NCI-H1417 (cell line): Measurements from ENCODE around the gene RAD51B.
"Not testable (repeated sequence)": the region's sequence is repeated elsewhere in the genome, so short reads cannot be mapped to it uniquely, and the experiment has no call there.

ENCODE experiments used
- DNase-seq, 3 experiments: peaks; one replicate each; lab custom pipeline; 2025; lab: John Stamatoyannopoulos, UW

Gene RAD51B

GRCh38 chr14:67819563-67820421, at the start of gene RAD51B:
Gene RAD51B (plus strand): TSS chr14:67819779.
- peak; percentile 87 to 93 (median 93) for DNase-seq

GRCh38 chr14:67773844-67774377, 45.7 kb upstream of the RAD51B start:
- DNase-seq, result no peak

GRCh38 chr14:67776653-67777322, 42.8 kb upstream of the RAD51B start:
- no peak for DNase-seq

- no peak for DNase-seq
These were observed 40.8 kb upstream of the RAD51B start for GRCh38 chr14:67778792-67779191.

DNA sequence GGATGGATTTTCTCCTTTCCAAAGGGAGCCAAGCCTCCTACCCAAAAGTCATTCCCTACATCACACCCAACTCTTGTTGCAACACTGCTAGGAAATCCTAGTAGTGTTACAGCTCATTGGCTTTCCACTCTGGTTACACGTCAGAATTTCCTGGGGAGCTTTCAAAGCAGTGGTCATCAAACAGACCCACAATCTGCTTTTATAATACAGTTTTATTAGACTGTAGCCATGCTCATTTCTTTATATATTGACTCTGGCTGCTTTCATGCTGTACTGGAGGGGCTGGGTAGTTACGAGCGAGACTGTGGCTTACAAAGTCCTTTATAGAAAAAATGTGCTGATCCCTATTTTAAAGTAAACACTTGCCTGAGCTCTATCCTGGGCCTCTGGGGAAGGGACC, 37.5 kb upstream of the RAD51B start:
- no peak for DNase-seq

DNA sequence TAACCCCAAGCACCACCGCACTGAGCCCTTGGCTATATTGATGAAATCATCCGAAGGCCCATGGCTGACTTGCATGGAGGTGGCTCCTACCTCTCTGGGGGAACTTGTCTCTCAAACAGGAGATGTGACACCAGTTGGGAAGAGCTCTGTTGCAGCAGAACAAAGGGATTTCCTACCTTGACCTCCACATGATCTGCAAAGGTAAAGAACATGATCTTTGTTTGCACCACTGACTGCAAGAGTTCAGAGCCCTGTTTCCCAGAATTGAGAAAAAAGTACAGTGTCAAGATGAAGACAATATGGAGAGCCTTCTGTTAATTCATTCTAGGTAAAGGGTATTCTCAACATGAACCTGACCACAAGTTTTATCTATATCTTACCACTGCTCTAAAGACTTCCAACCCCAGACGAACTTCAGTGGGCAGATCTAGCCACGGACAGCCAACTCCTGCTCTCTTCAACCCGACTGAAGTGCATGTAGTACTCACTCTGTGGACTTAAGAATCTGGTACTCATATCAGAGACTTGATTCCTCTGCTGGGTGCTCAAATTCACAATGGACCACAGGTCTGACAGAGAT, 35.2 kb upstream of the RAD51B start:
- no peak for DNase-seq

DNA sequence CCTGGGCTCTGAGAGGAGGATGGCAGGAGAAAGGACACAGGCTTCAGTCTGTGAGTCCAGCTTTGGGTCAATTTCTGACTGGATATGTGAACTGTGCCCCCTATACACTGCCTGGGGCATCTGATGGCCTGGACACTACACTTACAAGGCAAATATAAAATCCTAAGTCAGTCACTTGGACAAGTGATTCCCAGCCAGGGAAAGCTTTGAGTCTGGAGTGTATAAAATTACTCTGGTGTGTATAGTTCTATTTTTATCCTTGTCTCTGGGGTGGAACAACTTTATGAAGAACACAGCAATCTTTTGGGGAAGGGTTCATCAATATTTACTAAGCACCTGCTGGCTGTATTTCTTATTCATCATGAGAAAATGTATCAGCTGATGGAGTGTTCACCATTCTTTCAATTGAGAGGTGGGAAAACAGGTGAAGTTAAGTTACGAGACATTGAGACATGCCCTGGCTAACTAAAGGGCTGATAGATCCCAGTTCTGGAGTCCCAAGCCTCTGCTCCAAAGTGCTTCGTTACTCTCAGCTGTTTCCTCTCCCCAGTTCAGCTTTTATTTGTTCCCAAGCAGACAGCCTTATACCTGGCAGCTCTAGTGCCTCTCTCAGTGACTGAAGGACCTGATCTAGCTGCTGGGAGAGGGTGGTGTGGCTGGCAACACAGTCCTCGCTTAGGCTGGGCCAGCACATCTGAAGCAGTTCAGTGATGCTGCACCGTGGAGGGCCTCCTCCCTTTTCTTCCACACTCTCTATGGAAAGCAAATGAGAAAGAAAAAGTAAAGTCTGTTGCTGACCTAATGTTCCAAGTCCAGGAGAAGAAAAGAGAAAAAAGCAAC, 34.1 kb upstream of the RAD51B start:
- no peak for DNase-seq

DNA sequence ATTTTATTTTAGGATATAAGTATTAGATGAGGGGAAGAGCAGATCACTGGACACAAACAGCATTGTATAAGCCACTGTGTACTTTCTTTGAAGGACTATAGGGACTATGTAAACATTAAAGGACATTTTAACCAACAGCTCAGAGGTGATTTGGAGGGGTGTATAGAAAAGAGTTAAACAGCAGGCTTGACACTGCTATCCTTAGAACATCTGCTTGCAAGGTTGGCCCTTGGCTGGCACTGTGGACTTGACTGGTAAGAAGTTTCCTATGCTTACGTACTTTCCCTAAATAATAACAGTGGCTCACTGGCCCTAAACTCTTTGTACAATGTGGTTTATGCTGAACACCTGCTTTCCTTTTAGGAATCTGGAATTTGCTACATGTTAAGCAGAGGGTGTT, 31.9 kb upstream of the RAD51B start:
- no peak for DNase-seq

DNA sequence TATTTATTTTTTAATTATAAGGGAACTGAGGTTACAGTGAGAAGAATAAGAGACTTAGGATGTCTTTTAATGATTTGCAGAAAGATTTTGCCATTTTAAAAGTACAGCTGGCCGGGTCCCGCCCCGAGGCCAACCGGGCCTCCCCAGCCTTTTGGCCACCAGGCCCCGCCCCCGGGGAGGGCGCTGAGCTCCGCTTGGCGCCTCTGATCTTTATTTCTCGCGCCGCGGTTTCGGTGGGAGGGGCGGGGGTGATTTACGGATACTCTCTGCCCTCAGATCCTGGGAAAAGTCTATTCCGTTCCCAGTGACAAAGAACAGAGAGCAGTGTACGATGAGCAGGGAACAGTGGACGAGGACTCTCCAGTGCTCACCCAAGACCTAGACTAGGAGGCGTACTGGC, 20.8 kb upstream of the RAD51B start:
- DNase-seq, result no peak

GRCh38 chr14:67800743-67801142, 18.8 kb upstream of the RAD51B start:
- no peak for DNase-seq

DNA sequence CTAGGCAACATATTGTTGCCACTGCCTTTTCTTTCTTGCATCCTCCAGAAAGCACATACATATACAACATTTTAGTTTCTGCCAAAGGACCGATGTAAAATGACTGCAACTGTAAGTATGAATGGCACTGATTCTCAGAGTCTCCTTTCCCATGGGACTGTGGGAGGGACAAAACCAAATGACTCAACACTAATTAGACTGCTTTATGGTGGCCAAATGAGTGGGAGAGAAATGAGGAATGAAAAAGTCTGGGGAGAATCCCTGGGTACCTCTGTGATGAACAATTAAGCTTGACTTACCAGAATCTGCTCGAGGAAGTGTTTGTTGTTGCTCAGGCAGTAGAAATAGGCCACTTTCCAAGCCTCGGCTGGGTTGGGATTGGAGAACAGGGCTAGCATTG, 13.3 kb upstream of the RAD51B start:
- DNase-seq, result no peak

DNA sequence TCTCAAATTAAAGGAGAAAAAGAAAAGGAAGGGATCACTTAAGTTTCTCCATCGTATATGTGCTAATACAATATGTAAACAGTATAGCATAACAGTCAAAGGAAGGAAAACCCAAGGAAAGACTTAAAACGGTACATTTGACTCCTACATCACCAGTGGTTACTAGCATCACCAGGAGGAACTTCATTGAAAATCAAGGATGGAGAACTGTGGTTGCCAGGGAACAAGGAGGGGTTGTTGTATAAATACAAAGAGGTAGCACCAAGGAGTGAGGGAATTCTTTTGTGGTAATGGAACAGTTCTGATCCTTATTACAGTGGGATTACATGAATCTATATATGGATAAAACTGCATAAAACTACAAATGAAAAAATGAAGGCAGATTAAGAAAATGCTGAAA, 4.8 kb upstream of the RAD51B start:
- DNase-seq, result no peak

- peak in 2 of 3 experiments; percentile 56 to 77 for DNase-seq
These were observed 3.9 kb upstream of the RAD51B start for GRCh38 chr14:67815573-67816225.

GRCh38 chr14:67816326-67817002, 3.1 kb upstream of the RAD51B start, which contains the start of gene ZFYVE26:
Gene ZFYVE26 (minus strand): TSS chr14:67816590. CDS start chr14:67815963, 627 bp downstream.
- DNase-seq, result peak; percentile 98 to 99 (median 99)

- no peak for DNase-seq
These were observed 1.7 kb upstream of the RAD51B start for GRCh38 chr14:67817750-67818438.

DNA sequence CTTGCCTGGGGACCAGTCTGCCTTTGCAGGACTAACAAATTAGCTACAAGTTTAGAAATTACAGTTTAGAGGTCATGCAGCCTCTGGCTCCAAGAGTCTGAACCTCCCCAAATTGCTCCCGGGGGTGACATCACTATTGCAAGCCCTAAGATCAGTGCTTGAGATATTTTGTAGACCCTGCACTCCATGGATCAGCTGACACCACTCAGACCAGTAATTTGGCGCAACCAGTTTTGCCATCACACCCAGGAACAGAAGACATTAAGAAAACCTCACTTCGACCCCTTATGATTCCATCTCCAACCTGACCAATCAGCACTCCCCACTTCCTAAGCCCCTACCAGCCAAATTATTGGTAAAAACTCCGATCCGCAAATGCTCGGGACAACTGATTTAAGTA, 1.1 kb upstream of the RAD51B start:
- DNase-seq, result not testable (repeated sequence)

DNA sequence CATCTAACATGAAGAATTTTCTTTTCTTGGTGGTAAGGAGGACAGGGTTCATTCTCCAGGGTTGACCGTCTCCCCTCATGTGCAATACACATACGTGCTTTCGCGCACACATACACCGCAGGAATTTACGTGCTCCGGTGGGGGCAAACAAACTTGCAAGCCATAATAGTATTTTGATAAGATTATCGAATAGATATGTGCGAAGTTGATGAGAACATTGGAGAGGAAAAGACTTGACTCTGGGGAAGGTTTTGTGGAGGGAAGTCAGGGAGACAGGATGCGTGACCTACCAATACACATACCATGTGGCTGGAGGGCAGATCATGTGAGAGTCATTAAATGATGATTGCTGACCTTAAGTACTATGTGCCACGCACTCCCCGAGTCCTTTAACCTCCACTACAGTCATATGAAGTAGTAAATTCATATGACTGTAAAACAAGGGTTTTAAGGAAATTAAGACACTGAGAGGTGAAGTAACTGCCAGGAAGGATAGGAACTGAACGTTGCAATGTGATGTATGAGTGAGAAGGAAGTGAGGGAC, 921 bp downstream of the RAD51B start:
- peak; percentile 14 to 56 (median 16) for DNase-seq

- DNase-seq, result no peak
These were observed 1.5 kb downstream of the RAD51B start for GRCh38 chr14:67821121-67821520.

DNA sequence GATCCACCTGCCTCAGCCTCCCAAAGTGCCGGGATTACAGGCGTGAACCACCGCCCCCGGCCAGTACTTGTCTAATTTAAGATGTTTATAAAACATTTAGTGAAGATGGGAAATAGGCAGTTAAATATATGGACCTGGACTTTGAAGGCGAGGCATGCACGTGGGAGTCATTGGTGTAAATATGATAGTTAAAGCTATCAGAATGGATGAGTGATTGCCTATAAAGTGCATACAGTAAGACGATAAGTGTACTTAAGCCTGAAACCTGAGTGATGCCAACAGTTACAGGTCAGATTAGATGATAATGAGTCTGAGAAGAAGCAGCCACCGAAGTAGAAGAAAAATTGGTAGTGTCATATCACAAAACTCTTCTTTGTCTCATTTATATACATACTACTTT, 11.5 kb downstream of the RAD51B start:
- DNase-seq, result peak in 1 of 3 experiments; percentile 11

DNA sequence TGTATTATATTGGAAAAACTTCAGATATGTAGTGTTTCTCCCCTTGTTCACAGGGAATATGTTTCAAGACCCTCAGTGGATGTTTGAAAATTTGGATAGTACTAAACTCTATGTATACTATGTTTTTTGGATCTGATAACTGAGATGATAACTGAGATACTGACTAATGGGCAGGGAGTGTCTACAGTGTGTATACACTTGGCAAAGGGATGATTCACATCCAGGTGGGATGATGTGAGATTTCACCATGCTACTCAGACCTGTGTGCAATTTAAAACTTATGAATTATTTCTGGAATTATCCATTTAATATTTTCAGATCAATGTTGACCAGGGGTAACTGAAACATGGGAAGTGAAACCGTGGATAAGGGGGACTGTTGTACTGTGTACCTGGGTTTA, 13.8 kb downstream of the RAD51B start:
- no peak for DNase-seq
